DMS153 treated with DMSO at 0.1 percent for 48 hours (cell line): Measurements from ENCODE around the gene INCENP.
A peak's percentile ranks its signal among the peaks of the same experiment; 100 is the strongest.
"Not testable (repeated sequence)": the region's sequence is repeated elsewhere in the genome, so short reads cannot be mapped to it uniquely, and the experiment has no call there.

Source experiments
- DNase-seq: peaks from one replicate; lab custom pipeline; 2025; ENCODE audit not compliant: unreplicated experiment; lab: John Stamatoyannopoulos, UW

Gene INCENP

DNA sequence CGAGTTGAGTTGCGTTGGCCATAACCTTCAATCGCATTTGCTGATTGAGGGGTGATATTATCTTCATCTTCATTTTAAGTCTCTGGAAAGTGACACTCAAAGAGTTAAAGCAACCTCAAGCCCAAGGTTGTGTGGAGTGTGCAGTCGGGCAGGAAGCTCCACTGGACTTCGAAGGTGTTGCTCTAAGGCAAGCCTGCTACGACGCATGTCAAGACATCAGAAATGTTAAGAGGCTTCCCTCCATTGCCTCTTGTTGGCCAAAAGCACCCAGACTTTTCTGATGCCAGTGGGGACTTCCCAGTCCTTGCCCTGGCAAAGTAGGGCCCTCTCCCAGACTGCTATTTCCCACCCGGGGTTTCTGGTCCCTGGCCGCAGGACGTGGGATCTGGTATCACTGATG, 42.6 kb downstream of the INCENP start:
- DNase-seq: no peak

DNA sequence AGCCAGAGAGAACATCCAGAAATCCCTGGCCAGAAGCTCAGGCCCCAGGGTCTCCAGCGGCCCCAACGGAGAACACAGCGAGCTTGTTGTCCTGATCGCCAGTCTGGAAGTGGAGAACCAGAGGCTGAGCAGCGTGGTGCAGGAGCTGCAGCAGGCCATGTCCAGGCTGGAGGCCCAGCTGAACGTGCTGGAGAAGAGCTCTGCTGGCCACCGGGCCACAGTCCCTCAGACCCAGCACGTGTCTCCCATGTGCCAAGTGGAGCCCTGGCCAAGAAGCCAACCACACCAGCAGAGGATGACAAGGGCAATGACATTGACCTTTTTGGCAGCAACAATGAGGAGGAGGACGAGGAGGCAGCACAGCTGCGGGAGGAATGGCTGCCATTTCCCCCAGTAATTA, 45.6 kb downstream of the INCENP start:
- no peak for DNase-seq

GRCh38 chr11:62169935-62170334, 46.1 kb downstream of the INCENP start:
- DNase-seq: no peak

DNA sequence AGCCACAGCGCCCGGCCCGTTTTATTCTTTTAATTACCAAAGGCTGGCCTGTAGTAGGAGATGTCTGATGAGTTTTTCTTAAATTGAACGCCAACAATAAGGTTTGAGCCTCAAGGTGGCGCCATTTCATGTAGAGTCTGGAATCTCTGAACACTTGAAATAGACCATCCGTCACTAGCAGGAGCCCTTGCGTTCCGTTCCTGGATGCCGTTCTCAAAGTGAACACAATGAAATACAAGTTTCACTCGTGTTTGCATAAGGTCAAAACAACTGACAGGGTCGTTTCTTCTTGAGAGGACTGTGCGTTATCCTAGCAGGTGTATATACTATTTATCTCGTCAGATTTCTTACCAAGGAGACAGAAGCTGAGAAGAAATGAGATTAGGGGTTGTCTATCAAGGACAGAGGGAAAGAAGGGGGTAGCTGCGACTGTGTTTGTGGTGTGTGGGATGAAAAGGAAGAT, 47.5 kb downstream of the INCENP start:
- peak; percentile 91 for DNase-seq

GRCh38 chr11:62172294-62172693, 48.5 kb downstream of the INCENP start:
- no peak for DNase-seq

- no peak for DNase-seq
Measured at GRCh38 chr11:62176766-62177165, 53.0 kb downstream of the INCENP start.

DNA sequence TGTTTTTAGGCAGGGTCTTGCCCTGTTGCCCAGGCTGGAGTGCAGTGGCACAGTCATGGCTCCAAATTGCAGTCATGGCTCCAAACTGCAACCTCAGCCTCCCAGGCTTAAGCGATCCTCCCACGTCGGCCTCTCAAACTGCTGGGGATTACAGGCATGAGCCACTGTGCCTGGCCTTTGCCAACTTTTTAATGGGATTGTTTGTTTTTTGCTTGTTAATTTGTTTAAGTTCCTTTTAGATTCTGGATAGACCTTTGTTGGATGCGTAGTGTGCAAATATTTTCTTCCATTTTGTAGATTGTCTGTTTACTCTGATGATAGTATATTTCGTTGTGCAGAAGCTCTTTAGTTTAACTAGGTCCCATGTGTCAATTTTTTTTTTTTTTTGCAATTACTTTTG, 56.2 kb downstream of the INCENP start:
- DNase-seq: peak; percentile 26

- no peak for DNase-seq
Measured at GRCh38 chr11:62181097-62181496, 57.3 kb downstream of the INCENP start.

DNA sequence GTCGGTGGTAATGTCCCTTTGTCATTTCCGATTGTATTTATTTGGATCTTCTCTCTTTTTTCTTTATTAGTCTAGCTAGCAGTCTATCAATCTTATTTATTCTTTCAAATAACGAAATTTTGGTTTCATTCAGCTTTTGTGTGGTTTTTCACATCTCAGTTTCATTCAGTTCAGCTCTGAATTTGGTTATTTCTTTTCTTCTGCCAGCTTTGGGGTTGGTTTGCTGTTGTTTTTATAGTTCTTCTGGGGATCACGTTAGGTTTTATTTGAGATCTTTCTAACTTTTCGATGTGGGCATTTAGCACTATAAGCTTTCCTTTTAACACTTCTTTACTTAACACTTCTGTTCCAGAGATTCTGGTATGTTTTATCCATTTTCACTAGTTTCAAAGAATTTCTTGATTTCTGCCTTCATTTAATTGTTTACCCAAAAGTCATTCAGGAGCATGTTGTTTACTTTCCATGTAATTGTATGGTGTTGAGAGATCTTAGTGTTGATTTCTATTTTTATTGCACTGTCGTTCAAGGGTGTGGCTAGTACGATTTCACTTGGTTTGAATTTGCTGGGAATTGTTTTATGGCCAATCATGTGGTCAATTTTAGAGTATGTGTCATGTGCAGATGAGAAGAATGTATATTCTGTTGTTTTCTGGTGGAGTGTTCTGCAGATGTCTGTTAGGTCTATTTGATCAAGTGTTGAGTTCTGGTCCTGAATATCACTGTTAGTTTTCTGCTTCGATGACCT, 58.5 kb downstream of the INCENP start:
- DNase-seq: no peak

DNA sequence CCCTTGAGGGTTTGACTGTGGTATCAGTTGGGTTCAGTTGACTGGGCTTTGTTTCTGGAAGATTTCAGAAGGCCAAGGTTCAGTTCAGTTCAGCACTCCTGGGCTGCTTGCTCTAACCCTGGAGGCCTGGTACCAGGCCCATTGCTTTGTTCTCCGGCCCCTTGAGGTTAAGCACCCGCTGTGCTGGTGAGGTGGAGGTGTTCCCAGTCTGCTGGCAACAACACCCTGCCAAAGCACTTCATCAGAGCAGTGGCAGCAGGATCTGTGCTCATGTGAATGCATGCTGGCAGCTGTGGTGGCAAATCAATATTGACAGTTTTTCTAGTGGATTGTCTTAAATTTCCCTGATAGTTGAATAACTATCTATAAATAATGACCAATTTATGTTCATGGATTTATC, 62.4 kb downstream of the INCENP start:
- DNase-seq: peak; percentile 21

DNA sequence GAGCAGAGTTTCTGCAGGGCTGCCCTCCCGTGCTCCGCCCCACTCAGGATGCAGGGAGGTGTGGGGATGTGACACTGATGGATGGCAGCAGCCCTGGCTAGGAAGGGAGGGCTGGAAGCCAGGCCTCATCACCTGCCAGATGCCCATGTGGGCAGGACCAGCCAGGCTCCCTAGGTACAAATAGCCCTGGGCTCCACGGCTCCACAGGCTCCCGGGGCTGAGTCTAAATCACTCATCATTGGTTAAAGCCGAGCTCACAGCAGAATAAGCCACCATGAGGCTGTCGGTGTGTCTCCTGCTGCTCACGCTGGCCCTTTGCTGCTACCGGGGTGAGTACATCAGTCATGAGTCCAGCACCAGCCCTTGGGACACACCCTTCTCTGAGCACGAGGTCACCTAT, 66.2 kb downstream of the INCENP start, which contains the start of gene SCGB1D1:
Gene SCGB1D1 (plus strand): TSS at position 206 of the 400 bp plus-strand sequence. CDS start 69 bp downstream, at position 275.
- no peak for DNase-seq

DNA sequence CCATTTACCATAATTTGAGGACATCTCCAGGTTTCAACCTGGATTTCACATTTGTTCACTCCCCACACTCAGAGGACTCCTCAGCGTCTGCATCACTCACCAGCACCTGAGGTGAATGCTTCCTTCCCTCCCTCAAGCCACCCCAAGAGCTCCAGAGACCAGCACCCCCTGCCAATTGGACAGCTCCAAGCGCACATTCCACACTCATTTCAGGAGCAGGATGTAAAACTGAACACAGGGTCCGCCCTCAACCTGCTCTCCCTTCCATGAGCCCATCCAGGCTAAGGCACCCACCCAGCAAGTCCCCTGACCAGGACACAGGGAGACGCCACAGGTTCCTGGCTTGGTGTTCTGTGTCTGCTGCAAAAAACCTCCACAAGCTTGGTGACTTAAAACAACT, 70.1 kb downstream of the INCENP start:
- no peak for DNase-seq

DNA sequence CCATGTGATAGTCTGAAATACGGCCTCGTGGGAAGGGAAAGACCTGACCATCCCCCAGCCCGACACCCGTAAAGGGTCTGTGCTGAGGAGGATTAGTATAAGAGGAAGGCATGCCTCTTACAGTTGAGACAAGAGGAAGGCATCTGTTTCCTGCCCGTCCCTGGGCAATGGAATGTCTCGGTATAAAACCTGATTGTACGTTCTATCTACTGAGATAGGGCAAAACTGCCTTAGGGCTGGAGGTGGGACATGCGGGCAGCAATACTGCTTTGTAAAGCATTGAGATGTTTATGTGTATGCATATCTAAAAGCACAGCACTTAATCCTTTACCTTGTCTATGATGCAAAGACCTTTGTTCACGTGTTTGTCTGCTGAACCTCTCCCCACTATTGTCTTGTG, 71.2 kb downstream of the INCENP start:
- not testable (repeated sequence) for DNase-seq

- no peak for DNase-seq
Measured at GRCh38 chr11:62195945-62196344, 72.1 kb downstream of the INCENP start.

DNA sequence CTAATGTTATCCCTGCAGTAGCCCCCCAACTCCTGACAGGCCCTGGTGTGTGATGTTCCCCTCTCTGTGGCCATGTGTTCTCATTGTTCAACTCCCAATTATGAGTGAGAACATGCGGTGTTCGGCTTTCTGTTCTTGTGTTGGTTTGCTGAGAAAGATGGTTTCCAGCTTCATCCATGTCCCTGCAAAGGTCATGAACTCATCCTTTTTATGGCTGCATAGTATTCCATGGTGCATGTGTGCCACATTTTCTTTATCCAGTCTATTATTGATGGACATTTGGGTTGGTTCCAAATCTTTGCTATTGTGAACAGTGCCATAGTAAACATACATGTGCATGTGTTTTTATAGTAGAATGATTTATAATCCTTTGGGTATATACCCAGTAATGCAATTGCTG, 73.6 kb downstream of the INCENP start:
- not testable (repeated sequence) for DNase-seq

DNA sequence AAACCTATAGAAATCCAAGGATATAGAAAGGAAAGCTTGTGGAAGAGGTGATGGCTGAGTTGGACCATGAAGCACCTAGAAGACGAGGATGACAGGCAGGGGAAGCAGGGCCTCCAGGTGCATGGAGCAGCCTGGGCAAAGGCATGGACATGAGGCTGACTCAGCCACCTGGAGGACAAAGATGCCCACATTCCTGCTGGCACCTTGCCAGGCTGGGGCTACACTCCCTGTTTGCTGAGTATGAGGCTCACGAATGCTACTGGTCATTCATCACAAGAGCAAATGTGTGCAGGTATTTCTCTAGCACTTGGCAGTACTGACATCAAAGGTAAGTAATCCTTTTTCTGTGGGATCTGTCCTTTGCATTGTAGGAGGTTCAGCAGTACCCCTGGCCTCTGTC, 77.6 kb downstream of the INCENP start:
- no peak for DNase-seq
